H7 (cell line): ENCODE data around the gene LANCL3. TPM values are rescaled to one million over a fixed set of nuclear protein-coding genes. Genes with fewer than 3 reads are reported as not detected.
"Not testable (repeated sequence)": the region's sequence is repeated elsewhere in the genome, so short reads cannot be mapped to it uniquely, and the experiment has no call there.

Experiments
- DNase-seq: peaks from one replicate; pipeline ENCODE4 v3.0.0; 2012
- H3K27me3 ChIP-seq: 2 replicates; pipeline ENCODE4 v1.6.0; 2011; ENCODE audit warnings: mild to moderate bottlenecking, low read length; ENCODE audit not compliant: control insufficient read depth, insufficient read depth
- H3K36me3 ChIP-seq: replicated peaks from 2 replicates; pipeline ENCODE4 v1.5.1; 2011; ENCODE audit warnings: low read length; ENCODE audit not compliant: control insufficient read depth, insufficient read depth
- H3K4me3 ChIP-seq: 2 replicates; pipeline ENCODE4 v1.5.1; 2011; ENCODE audit warnings: low read depth, mild to moderate bottlenecking, control low read depth, low read length, moderate library complexity; ENCODE audit not compliant: insufficient read depth
- total RNA-seq: library from RNA; depleted of rRNA; stranded (reverse); fragments of >200 nt; shearing (Covaris generic); gene quantifications from 2 replicates; pipeline ENCODE4 v1.2.3, GENCODE V29; 2014

LANCL3 gene
- total RNA-seq, 1 experiment from 2014 or later, result 0.38 TPM

DNA sequence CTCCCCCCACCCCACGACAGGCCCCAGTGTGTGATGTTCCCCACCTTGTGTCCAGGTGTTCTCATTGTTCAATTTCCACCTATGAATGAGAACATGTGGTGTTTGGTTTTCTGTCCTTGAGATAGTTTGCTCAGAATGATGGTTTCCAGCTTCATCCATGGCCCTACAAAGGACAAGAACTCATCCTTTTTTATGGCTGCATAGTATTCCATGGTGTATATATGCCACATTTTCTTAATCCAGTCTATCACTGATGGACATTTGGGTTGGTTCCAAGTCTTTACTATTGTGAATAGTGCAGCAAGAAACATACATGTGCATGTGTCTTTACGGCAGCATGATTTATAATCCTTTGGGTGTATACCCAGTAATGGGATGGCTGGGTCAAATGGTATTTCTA lies 79.4 kb downstream of the LANCL3 start:
- H3K4me3 ChIP-seq, H3K27me3 ChIP-seq, H3K36me3 ChIP-seq, DNase-seq: not testable (repeated sequence)

GRCh38 chrX:37651921-37652452 lies 80.5 kb downstream of the LANCL3 start:
- no peak for DNase-seq
- H3K4me3 ChIP-seq, result no peak overlapping the region
- no peaks in the 10 kb centered on the region for H3K27me3 ChIP-seq
- no peaks in the 10 kb centered on the region for H3K36me3 ChIP-seq

DNA sequence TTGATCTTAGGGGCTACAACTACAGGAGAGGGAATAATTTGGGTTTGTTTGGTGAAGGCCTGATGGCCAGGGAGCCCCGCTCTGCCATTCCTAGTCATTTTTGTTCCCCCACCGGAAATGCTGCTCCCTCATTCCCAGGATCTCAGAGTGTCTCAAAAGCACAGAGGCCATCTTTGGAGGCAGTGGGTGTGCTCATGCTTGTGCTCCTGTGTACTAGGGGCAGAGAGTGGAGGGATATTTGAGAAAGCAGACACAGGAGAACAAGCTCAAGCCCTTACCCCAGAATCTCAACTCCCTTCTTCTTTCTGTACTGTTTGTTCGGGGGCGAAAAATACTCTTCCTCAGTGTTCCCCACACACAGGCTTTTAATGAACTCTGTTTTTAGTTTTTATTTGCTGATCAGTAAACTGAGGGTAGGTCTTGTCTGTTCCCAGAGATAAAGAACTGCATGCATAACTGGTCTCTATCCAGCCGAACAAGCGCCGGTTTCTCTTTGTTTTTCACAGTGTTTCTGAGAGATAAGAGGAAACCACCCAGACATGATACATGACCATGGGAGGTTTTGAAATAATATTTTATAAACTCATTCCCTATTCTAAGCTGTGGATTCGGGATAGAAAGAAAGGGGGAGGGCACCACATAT lies 81.2 kb downstream of the LANCL3 start:
- no peak overlapping the region for H3K4me3 ChIP-seq
- no peaks in the 10 kb centered on the region for H3K27me3 ChIP-seq
- no peaks in the 10 kb centered on the region for H3K36me3 ChIP-seq
- DNase-seq, result no peak

DNA sequence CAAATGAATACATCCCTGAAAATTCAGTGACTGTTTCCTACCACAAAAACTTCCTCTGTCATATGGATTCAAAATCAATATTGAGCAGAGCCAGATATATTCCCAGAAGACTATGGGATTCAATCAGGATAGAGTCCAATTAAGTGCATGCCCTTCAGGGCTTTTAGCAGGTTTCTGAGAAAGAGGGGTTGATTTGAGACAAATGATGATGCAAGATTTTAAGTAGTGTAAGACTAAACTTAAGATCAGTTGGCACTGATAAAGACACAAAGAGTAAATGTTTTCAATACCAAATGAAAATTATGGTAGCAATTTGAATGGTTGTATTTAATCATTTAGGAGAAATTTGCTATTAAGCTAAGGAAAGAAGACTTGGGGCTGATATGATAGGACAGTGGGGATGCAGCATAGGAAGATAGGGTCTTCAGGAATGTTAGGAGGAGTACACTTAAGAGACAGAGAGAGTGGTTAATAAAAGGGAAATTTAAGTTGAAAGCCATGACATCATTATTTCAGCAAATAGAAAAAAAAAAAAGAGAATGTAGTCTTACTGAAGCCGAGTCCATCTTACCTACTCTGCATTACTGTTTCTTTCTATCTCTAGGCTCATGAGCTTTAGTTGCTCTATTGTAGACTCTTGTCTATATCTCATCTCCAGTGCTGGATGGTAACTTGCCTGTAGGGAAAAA lies 82.1 kb downstream of the LANCL3 start:
- H3K27me3 ChIP-seq, result no peaks in the 10 kb centered on the region
- H3K4me3 ChIP-seq, result no peak overlapping the region
- DNase-seq, result no peak
- H3K36me3 ChIP-seq, result no peaks in the 10 kb centered on the region

GRCh38 chrX:37658343-37659030 lies 87.0 kb downstream of the LANCL3 start:
- no peaks in the 10 kb centered on the region for H3K27me3 ChIP-seq
- H3K36me3 ChIP-seq, result no peaks in the 10 kb centered on the region
- H3K4me3 ChIP-seq, result no peak overlapping the region
- no peak for DNase-seq

GRCh38 chrX:37659047-37659446 lies 87.6 kb downstream of the LANCL3 start:
- no peak overlapping the region for H3K4me3 ChIP-seq
- no peaks in the 10 kb centered on the region for H3K36me3 ChIP-seq

GRCh38 chrX:37662181-37662580 lies 90.7 kb downstream of the LANCL3 start:
- DNase-seq, result no peak
- no peaks in the 10 kb centered on the region for H3K36me3 ChIP-seq
- no peaks in the 10 kb centered on the region for H3K27me3 ChIP-seq
- H3K4me3 ChIP-seq, result no peak overlapping the region

More at GRCh38 chrX:37659047-37659446, 87.6 kb downstream of the LANCL3 start:
- DNase-seq, result no peak
- H3K27me3 ChIP-seq, result no peaks in the 10 kb centered on the region

- DNase-seq, result no peak
- no peak overlapping the region for H3K4me3 ChIP-seq
These were observed 95.1 kb downstream of the LANCL3 start for GRCh38 chrX:37666516-37666915.

DNA sequence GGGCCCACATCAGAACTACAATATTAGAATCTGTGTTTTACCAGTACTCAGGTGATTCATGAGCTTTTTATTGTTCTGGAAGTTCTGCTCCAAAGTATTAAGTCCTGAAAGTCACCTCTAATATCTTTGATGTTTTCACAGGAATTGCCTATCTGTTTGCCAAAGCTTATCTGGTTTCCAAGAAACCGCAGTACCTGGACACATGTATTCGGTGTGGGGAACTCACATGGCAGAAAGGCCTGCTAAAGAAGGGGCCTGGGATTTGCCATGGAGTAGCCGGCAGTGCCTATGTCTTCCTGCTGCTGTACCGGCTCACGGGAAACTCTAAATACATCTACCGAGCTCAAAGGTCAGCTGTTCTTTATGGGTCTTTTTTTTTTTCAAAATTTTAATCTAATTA lies 95.7 kb downstream of the LANCL3 start:
- no peaks in the 10 kb centered on the region for H3K27me3 ChIP-seq
- no peak overlapping the region for H3K4me3 ChIP-seq
- DNase-seq, result no peak
- no peaks in the 10 kb centered on the region for H3K36me3 ChIP-seq

More at GRCh38 chrX:37666516-37666915, 95.1 kb downstream of the LANCL3 start:
- Histone ChIP-seq H3K27me3 (no peaks in the 10 kb centered on the region), H3K36me3 (no peaks in the 10 kb centered on the region)

GRCh38 chrX:37672563-37672962 lies 101.1 kb downstream of the LANCL3 start:
- H3K4me3 ChIP-seq, result no peak overlapping the region
- no peaks in the 10 kb centered on the region for H3K36me3 ChIP-seq

DNA sequence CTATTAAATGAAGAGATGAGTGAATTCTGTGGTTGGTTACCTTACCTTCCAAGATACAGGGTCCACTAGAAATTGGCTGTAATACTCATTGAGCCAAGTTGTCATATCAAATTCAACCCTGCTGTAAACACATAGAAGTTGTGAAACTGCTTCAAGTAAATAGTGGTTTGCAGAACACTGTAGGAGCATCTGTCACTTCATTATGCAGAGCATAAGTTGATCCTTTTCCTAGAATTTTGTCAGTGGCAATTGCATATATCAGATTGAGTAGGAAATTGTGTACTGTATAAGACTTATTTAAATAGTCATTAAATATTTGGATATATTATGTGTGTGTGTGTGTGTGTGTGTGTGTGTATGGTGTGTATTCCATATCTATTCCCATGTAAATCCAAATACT lies 105.3 kb downstream of the LANCL3 start:
- no peak overlapping the region for H3K4me3 ChIP-seq
- no peaks in the 10 kb centered on the region for H3K27me3 ChIP-seq
- H3K36me3 ChIP-seq, result no peaks in the 10 kb centered on the region
- no peak for DNase-seq

More at GRCh38 chrX:37672563-37672962, 101.1 kb downstream of the LANCL3 start:
- H3K27me3 ChIP-seq, result no peaks in the 10 kb centered on the region
- no peak for DNase-seq

- Histone ChIP-seq H3K4me3 (no peak overlapping the region), H3K36me3 (no peaks in the 10 kb centered on the region), H3K27me3 (no peaks in the 10 kb centered on the region)
- no peak for DNase-seq
These were observed 105.8 kb downstream of the LANCL3 start for GRCh38 chrX:37677243-37677642.

- no peak for DNase-seq
- H3K36me3 ChIP-seq, result no peaks in the 10 kb centered on the region
- no peaks in the 10 kb centered on the region for H3K27me3 ChIP-seq
- no peak overlapping the region for H3K4me3 ChIP-seq
These were observed 106.3 kb downstream of the LANCL3 start for GRCh38 chrX:37677765-37678164.

DNA sequence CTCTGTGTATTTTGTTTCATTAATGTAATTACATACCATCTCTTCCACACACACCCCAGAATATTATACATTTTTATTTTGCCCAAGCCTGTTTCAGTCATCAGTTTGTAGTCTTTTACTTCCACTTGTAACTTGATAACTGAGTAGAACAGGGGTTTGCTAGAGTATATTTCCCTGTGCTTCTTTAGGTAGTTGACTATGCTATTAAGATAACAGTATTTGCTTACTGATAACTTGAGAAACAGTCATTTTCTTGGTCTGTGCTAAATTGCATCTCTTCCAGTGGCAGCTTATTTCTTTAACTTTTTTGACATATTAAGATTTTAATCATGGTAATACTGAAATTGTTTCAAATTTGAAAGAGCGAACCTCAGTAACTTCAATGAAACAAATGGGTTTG lies 107.1 kb downstream of the LANCL3 start:
- no peaks in the 10 kb centered on the region for H3K27me3 ChIP-seq
- DNase-seq, result no peak
- no peak overlapping the region for H3K4me3 ChIP-seq
- no peaks in the 10 kb centered on the region for H3K36me3 ChIP-seq

GRCh38 chrX:37679230-37679629 lies 107.8 kb downstream of the LANCL3 start:
- DNase-seq, result no peak
- H3K27me3 ChIP-seq, result no peaks in the 10 kb centered on the region
- no peak overlapping the region for H3K4me3 ChIP-seq
- H3K36me3 ChIP-seq, result no peaks in the 10 kb centered on the region
